Breast epithelium (tissue), 3 donors: ENCODE results near the gene GALNT5.

Source experiments
- CTCF ChIP-seq, 3 donors: fragments of 450-650 bp; IDR thresholded peaks; one replicate each; pipeline ENCODE4 v1.5.1; 2016 to 2017; ENCODE audit warnings: antibody characterized with exemption in 3 of 3, mild to moderate bottlenecking in 3 of 3, moderate library complexity in 3 of 3
- POLR2A ChIP-seq: fragments of 450-650 bp; IDR thresholded peaks from one replicate; pipeline ENCODE4 v1.6.1; 2016; ENCODE audit warnings: antibody characterized with exemption, mild to moderate bottlenecking, moderate library complexity
- POLR2AphosphoS5 ChIP-seq, 3 donors: sonication (generic); formaldehyde crosslinking; IDR thresholded peaks; one replicate each; pipeline ENCODE4 v1.6.1; 2017; ENCODE audit warnings: antibody characterized with exemption in 3 of 3

DNA sequence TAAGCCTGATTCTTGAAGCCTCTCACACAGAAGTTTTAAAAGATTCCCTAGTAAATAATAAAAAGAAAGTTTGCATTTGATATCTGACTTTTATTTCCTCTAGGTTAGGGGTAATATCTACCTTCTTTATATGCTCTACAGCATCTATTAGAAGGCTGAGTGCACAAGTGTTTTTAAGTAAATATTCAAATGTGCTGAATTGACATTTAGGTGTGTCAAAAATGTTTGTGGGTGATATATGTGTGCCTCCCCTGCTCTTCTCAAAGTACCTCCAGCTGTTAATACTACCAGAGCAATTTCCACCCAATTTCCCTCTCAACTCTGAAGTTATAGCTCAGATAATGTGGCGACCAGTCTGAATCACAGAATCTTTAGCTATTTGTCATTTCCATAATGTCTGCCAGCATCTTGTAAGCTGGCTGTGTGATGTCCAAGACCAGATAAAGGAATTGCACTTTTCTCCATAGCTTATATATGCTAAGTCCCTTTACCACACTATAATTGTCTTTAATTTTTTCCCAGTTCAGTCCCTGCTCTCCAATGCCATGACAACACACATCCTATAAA is 92.5 kb downstream of the GALNT5 start:
- TF ChIP-seq CTCF (IDR thresholded peaks at IDR 0.05) (no peak), POLR2A (no peak), POLR2AphosphoS5 (IDR thresholded peaks at IDR 0.05) (no peak)
